ENCODE measurements around the gene UBE2E3. TPM values are rescaled to one million over a fixed set of nuclear protein-coding genes. Genes with fewer than 3 reads are reported as not detected.

Gene UBE2E3
- total RNA-seq, 1 donor from 2014 or later: 237 TPM

DNA sequence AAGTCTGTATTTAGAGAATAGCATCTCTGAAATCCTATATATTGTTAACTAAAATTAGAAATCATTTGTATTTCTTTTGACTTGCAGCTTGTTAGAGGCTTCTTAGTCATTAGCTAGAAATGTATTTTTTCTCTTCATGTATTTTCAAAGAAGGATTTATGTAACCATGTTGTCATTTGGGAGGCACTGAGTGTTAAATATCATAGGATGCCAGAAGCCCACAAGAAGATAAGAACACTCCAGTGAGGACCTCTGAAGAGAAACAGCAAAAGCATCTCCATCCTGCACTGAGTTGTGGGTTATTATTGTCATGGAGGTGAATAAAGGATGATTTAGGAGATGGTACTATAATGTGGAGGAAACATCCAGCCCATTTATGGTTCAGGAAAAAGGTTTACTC, 93.5 kb downstream of the UBE2E3 start:
- DNase-seq (ENCODE audit: low spot score): no peak
- TF ChIP-seq, protein P1, sequence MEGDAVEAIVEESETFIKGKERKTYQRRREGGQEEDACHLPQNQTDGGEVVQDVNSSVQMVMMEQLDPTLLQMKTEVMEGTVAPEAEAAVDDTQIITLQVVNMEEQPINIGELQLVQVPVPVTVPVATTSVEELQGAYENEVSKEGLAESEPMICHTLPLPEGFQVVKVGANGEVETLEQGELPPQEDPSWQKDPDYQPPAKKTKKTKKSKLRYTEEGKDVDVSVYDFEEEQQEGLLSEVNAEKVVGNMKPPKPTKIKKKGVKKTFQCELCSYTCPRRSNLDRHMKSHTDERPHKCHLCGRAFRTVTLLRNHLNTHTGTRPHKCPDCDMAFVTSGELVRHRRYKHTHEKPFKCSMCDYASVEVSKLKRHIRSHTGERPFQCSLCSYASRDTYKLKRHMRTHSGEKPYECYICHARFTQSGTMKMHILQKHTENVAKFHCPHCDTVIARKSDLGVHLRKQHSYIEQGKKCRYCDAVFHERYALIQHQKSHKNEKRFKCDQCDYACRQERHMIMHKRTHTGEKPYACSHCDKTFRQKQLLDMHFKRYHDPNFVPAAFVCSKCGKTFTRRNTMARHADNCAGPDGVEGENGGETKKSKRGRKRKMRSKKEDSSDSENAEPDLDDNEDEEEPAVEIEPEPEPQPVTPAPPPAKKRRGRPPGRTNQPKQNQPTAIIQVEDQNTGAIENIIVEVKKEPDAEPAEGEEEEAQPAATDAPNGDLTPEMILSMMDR (IDR thresholded peaks at IDR 0.05; ENCODE audit: unreplicated experiment): no peak
- no peaks in the 10 kb centered on the region for H3K9me3 Mint-ChIP-seq (ENCODE audit: unreplicated experiment)
- H3K4me1 Mint-ChIP-seq (ENCODE audit: unreplicated experiment): peaks cover 18% of the 10 kb centered on the region
- no peaks in the 10 kb centered on the region for H3K36me3 Mint-ChIP-seq (ENCODE audit: low read depth, unreplicated experiment)
- no peaks in the 10 kb centered on the region for H3K27me3 Mint-ChIP-seq (ENCODE audit: unreplicated experiment)
- peak overlapping the region; percentile 45 for H3K27ac Mint-ChIP-seq (ENCODE audit: unreplicated experiment)
- H3K4me3 Mint-ChIP-seq (ENCODE audit: unreplicated experiment): no peak overlapping the region

DNA sequence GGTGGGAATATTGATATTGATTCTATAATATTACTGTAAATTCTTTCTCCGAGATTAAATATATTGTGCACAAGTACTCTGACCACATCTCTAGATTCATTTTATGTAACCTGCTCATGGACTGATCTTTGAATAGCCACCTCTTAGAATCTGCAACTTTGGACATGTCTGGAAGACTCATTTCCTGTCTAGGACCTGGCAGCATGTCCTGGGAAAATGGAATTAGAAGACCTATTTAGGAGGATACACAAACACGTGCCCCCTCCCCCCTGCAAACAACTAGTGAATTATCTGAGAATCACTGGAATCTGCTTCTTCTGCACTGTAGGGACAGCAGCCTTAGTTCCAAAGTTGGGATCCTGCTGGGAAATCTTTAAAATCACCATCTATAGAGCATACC, 94.1 kb downstream of the UBE2E3 start:
- Mint-ChIP-seq H3K36me3 (ENCODE audit: low read depth, unreplicated experiment) (no peaks in the 10 kb centered on the region), H3K27me3 (ENCODE audit: unreplicated experiment) (no peaks in the 10 kb centered on the region), H3K4me3 (ENCODE audit: unreplicated experiment) (no peak overlapping the region), H3K27ac (ENCODE audit: unreplicated experiment) (no peak overlapping the region), H3K4me1 (ENCODE audit: unreplicated experiment) (peaks cover 19% of the 10 kb centered on the region), H3K9me3 (ENCODE audit: unreplicated experiment) (no peaks in the 10 kb centered on the region)
- TF ChIP-seq, protein P1 (IDR thresholded peaks at IDR 0.05; ENCODE audit: unreplicated experiment): no peak
- no peak for DNase-seq (ENCODE audit: low spot score)

DNA sequence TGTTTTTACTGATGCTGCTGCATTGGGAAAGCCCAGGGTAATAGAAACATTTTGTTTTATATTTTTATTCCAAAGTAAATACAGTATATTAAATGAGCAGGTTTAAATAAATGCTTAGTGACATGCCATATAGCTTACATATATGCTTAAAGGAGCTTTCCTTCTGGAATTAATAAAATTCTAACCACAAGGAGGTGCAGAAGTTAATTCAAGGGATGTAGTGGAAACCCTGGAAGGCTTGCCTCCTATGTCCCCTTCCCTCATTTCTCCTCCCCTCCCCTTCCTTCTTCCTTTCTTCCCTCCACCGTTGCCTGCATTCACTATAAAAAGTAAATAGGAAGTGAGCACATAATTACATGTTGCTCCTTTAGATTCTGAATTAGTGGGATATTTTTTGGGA, 96.3 kb downstream of the UBE2E3 start:
- no peak overlapping the region for H3K4me3 Mint-ChIP-seq (ENCODE audit: unreplicated experiment)
- H3K27me3 Mint-ChIP-seq (ENCODE audit: unreplicated experiment): no peaks in the 10 kb centered on the region
- no peak for DNase-seq (ENCODE audit: low spot score)
- H3K36me3 Mint-ChIP-seq (ENCODE audit: low read depth, unreplicated experiment): no peaks in the 10 kb centered on the region
- TF ChIP-seq, protein P1 (IDR thresholded peaks at IDR 0.05; ENCODE audit: unreplicated experiment): no peak
- peaks cover 26% of the 10 kb centered on the region for H3K4me1 Mint-ChIP-seq (ENCODE audit: unreplicated experiment)
- no peak overlapping the region for H3K27ac Mint-ChIP-seq (ENCODE audit: unreplicated experiment)
- no peaks in the 10 kb centered on the region for H3K9me3 Mint-ChIP-seq (ENCODE audit: unreplicated experiment)

DNA sequence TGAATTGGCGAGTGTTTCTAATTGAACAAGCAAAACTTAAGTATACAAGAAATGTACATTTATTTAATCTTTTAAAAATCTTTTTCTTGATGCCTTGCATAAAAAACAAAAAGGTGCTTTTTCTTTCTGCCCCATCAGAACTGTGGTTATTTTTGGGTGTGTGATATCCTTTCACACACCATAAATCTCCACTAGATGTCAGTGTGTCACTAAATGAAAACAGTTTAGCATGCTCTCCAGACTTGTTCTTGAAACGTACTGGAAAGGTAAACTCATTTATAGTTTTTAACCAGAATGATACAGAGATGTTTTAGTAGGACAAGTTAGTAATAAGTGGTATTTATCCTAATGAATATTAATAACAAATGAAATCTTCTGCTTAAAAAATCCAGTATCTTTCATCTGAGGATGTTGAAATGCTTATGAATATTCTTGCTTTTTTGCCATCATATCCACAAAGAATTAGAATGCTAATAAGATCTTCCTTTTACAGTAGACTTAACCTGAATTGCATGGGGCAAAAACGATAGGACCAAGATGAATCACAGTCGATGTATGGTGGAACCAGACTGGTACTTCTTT, 96.8 kb downstream of the UBE2E3 start:
- no peak overlapping the region for H3K4me3 Mint-ChIP-seq (ENCODE audit: unreplicated experiment)
- H3K27me3 Mint-ChIP-seq (ENCODE audit: unreplicated experiment): no peaks in the 10 kb centered on the region
- DNase-seq (ENCODE audit: low spot score): no peak
- TF ChIP-seq, protein P1 (IDR thresholded peaks at IDR 0.05; ENCODE audit: unreplicated experiment): peak; percentile 68
- no peak overlapping the region for H3K27ac Mint-ChIP-seq (ENCODE audit: unreplicated experiment)
- H3K36me3 Mint-ChIP-seq (ENCODE audit: low read depth, unreplicated experiment): no peaks in the 10 kb centered on the region
- H3K9me3 Mint-ChIP-seq (ENCODE audit: unreplicated experiment): no peaks in the 10 kb centered on the region
- H3K4me1 Mint-ChIP-seq (ENCODE audit: unreplicated experiment): peaks cover 23% of the 10 kb centered on the region

DNA sequence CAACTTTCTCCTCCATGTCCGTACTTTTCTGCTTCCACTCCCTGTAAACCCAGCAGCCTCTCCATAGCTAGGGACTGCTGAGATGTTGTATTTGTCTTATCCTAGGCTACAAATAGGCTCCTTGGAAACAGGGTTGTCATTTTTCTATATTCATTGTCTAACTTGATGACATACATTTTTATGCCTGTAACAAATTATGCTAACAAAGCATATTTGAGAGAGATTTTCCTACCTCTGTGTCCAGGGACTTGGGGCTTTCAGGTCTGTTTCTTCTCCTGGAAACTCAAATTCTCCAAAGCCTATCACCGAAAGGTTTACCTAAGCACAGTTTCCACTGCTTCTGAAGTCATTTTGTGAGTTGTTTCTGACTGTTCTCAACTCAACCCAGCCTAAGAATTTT, 102.7 kb downstream of the UBE2E3 start:
- Mint-ChIP-seq H3K27ac (ENCODE audit: unreplicated experiment) (no peak overlapping the region), H3K9me3 (ENCODE audit: unreplicated experiment) (no peaks in the 10 kb centered on the region), H3K4me1 (ENCODE audit: unreplicated experiment) (peaks cover 13% of the 10 kb centered on the region), H3K36me3 (ENCODE audit: low read depth, unreplicated experiment) (no peaks in the 10 kb centered on the region), H3K27me3 (ENCODE audit: unreplicated experiment) (no peaks in the 10 kb centered on the region), H3K4me3 (ENCODE audit: unreplicated experiment) (no peak overlapping the region)
- TF ChIP-seq, protein P1 (IDR thresholded peaks at IDR 0.05; ENCODE audit: unreplicated experiment): no peak
- no peak for DNase-seq (ENCODE audit: low spot score)

All from endothelial cell (in vitro differentiated cells).